ENCODE results near the gene CDH5.

GRCh38 chr16:66419527-66419926 lies 53.0 kb downstream of the CDH5 start:
- TF ChIP-seq CTCF (IDR thresholded peaks at IDR 0.05) (no peak), ZFX (IDR thresholded peaks at IDR 0.05; ENCODE audit: borderline replicate concordance) (no peak)

Measured in 22Rv1 (cell line).